ENCODE data around the gene HIPK2. TPM values are rescaled to one million over a fixed set of nuclear protein-coding genes. Genes with fewer than 3 reads are reported as not detected.

HIPK2 gene
- total RNA-seq, 4 donors from 2014 or later: 13.6 to 21.8 (median 18.2) TPM

- H3K27ac ChIP-seq: no peak overlapping the region
- H3K36me3 ChIP-seq: no peaks in the 10 kb centered on the region
- TF ChIP-seq POLR2A (IDR thresholded peaks at IDR 0.05): no peak
- no peak for TF ChIP-seq CTCF (IDR thresholded peaks at IDR 0.05)
- TF ChIP-seq EP300 (IDR thresholded peaks at IDR 0.05): no peak
- TF ChIP-seq POLR2AphosphoS5 (IDR thresholded peaks at IDR 0.05): no peak
- no peaks in the 10 kb centered on the region for H3K9me3 ChIP-seq
- H3K4me3 ChIP-seq: no peak overlapping the region
- 73% methylated on average over 15 of the region's 15 CpGs for WGBS
- H3K4me1 ChIP-seq: peaks cover 22% of the 10 kb centered on the region
- no peaks in the 10 kb centered on the region for H3K27me3 ChIP-seq
- no peak for DNase-seq (ENCODE audit: low spot score in 2 of 2)
These were observed 6.5 kb downstream of the HIPK2 start for GRCh38 chr7:139771001-139771956.

- no peak for DNase-seq (ENCODE audit: low spot score in 2 of 2)
- TF ChIP-seq CTCF (IDR thresholded peaks at IDR 0.05) (no peak), POLR2AphosphoS5 (IDR thresholded peaks at IDR 0.05) (no peak), POLR2A (IDR thresholded peaks at IDR 0.05) (no peak), EP300 (IDR thresholded peaks at IDR 0.05) (no peak)
- WGBS: 89% methylated on average over 6 of the region's 6 CpGs
- H3K27me3 ChIP-seq: no peaks in the 10 kb centered on the region
- H3K36me3 ChIP-seq: no peaks in the 10 kb centered on the region
- H3K4me1 ChIP-seq: peaks cover 14% of the 10 kb centered on the region
- H3K9me3 ChIP-seq: no peaks in the 10 kb centered on the region
- no peak overlapping the region for H3K4me3 ChIP-seq
- H3K27ac ChIP-seq: no peak overlapping the region
These were observed 8.0 kb downstream of the HIPK2 start for GRCh38 chr7:139769761-139770160.

GRCh38 chr7:139769066-139769465 is 8.7 kb downstream of the HIPK2 start:
- H3K4me3 ChIP-seq: no peak overlapping the region
- peaks cover 14% of the 10 kb centered on the region for H3K4me1 ChIP-seq
- TF ChIP-seq POLR2AphosphoS5 (IDR thresholded peaks at IDR 0.05) (no peak), POLR2A (IDR thresholded peaks at IDR 0.05) (no peak), CTCF (IDR thresholded peaks at IDR 0.05) (no peak), EP300 (IDR thresholded peaks at IDR 0.05) (no peak)
- H3K9me3 ChIP-seq: no peaks in the 10 kb centered on the region
- DNase-seq (ENCODE audit: low spot score in 2 of 2): no peak
- no peaks in the 10 kb centered on the region for H3K27me3 ChIP-seq
- 98% methylated on average over 10 of the region's 10 CpGs for WGBS
- H3K36me3 ChIP-seq: no peaks in the 10 kb centered on the region
- H3K27ac ChIP-seq: no peak overlapping the region

- no peaks in the 10 kb centered on the region for H3K27me3 ChIP-seq
- no peak overlapping the region for H3K4me3 ChIP-seq
- no peaks in the 10 kb centered on the region for H3K36me3 ChIP-seq
- TF ChIP-seq POLR2A (IDR thresholded peaks at IDR 0.05) (no peak), POLR2AphosphoS5 (IDR thresholded peaks at IDR 0.05) (no peak), CTCF (IDR thresholded peaks at IDR 0.05) (no peak), EP300 (IDR thresholded peaks at IDR 0.05) (no peak)
- peaks cover 18% of the 10 kb centered on the region for H3K4me1 ChIP-seq
- WGBS: 68% methylated on average over 4 of the region's 4 CpGs
- H3K9me3 ChIP-seq: no peaks in the 10 kb centered on the region
- no peak overlapping the region for H3K27ac ChIP-seq
- DNase-seq (ENCODE audit: low spot score in 2 of 2): no peak
These were observed 9.5 kb downstream of the HIPK2 start for GRCh38 chr7:139768249-139768824.

GRCh38 chr7:139767561-139767982 is 10.2 kb downstream of the HIPK2 start:
- no peak for DNase-seq (ENCODE audit: low spot score in 2 of 2)
- H3K9me3 ChIP-seq: no peaks in the 10 kb centered on the region
- TF ChIP-seq POLR2A (IDR thresholded peaks at IDR 0.05) (no peak), EP300 (IDR thresholded peaks at IDR 0.05) (no peak), POLR2AphosphoS5 (IDR thresholded peaks at IDR 0.05) (no peak)
- H3K4me1 ChIP-seq: peaks cover 18% of the 10 kb centered on the region
- no peak overlapping the region for H3K4me3 ChIP-seq
- H3K27me3 ChIP-seq: no peaks in the 10 kb centered on the region
- H3K36me3 ChIP-seq: no peaks in the 10 kb centered on the region
- H3K27ac ChIP-seq: no peak overlapping the region
